OCI-LY3 (cell line): Measurements from ENCODE around the gene BCO2.

Experiments used
- CTCF ChIP-seq: fragments of 200-600, 300-600 bp; sonication (generic); IDR thresholded peaks from 2 replicates; pipeline ENCODE4 v1.5.1; 2014; ENCODE audit warnings: antibody characterized with exemption, low read length, low read depth
- EZH2phosphoT487 ChIP-seq: fragments of 200-600 bp; shearing (Covaris generic); IDR thresholded peaks from 2 replicates; pipeline ENCODE4 v1.6.1; 2018; ENCODE audit warnings: antibody characterized with exemption, mixed run types, low read depth

DNA sequence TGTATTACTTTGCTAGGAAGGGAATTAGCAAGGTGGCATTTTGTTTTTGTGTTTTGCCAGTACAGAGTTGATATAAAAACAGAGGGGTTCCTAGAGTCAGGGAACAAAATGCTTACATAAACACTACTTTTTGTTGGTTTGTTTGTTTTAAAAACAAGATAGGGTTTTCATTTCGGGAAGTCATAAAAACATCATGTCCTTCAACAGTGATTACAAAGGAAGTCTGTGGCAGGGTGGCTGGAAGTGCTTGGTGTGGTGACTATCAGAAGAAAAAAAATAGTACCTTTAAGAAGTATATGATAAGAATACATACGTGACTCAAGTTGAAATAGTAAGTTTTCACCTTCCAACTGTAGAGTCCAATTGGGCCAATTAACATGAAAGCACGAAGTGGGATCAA, 10.3 kb upstream of the BCO2 start:
- no peak for TF ChIP-seq CTCF
- no peak for TF ChIP-seq EZH2phosphoT487
